Erythroblast (primary cell): ENCODE results near the gene ADIPOR2.
A peak's percentile ranks its signal among the peaks of the same experiment; 100 is the strongest.
"Not testable (repeated sequence)": the region's sequence is repeated elsewhere in the genome, so short reads cannot be mapped to it uniquely, and the experiment has no call there.

Source experiments
- DNase-seq, 2 experiments: peaks; one replicate each; lab custom pipeline; 2025; lab: John Stamatoyannopoulos, UW
- GATA1 ChIP-seq: IDR thresholded peaks from 2 replicates; pipeline ENCODE4 v1.6.1; 2011; ENCODE audit warnings: low read depth, mild to moderate bottlenecking, control low read depth, low read length, moderate library complexity
- POLR2A ChIP-seq: IDR thresholded peaks from 2 replicates; pipeline ENCODE4 v1.6.1; 2011; ENCODE audit warnings: mild to moderate bottlenecking, low read length

The ADIPOR2 gene

GRCh38 chr12:1812650-1813302 lies 121.9 kb downstream of the ADIPOR2 start:
- peak in 1 of 2 experiments; percentile 54 for DNase-seq
- no peak for TF ChIP-seq GATA1
- no peak for TF ChIP-seq POLR2A

DNA sequence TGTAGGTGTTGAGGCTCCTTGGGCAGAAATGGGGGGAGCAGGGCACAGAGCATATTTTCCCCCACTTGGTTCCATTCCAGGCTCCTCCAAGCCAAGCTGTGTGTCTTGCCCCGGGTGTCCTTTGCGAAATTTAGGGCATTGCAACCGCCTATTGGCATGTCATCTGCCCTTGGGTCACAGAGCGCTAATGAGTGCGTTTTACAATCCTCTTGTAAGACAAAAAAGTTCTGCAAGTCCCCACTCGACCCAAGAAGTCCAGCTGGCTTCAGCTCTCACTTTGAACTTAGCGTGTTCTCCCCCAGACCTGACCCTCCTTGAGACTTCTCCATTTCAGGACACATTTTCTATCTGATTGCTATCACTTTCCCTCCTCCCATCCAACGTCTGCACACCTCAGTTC lies 123.4 kb downstream of the ADIPOR2 start:
- DNase-seq: no peak
- TF ChIP-seq POLR2A: no peak
- no peak for TF ChIP-seq GATA1

DNA sequence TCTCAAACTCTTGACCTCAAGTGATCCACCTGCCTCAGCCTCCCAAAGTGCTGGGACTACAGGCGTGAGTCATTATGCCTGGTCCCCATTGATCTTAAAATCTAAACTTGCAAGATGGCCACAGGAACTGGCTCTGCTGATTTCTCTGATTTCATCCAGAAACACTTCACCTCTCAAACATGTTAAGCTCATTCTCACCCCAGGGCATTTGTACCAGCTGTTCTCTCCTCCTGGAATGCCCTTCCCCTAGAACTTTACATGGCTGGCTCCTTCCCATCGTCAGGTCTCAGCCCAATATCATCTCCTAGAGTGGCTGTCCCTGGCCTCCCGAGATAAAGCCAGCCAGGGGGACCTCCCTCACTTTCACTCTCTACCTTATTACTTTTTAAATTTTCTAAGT lies 124.2 kb downstream of the ADIPOR2 start:
- no peak for TF ChIP-seq POLR2A
- no peak for TF ChIP-seq GATA1

DNA sequence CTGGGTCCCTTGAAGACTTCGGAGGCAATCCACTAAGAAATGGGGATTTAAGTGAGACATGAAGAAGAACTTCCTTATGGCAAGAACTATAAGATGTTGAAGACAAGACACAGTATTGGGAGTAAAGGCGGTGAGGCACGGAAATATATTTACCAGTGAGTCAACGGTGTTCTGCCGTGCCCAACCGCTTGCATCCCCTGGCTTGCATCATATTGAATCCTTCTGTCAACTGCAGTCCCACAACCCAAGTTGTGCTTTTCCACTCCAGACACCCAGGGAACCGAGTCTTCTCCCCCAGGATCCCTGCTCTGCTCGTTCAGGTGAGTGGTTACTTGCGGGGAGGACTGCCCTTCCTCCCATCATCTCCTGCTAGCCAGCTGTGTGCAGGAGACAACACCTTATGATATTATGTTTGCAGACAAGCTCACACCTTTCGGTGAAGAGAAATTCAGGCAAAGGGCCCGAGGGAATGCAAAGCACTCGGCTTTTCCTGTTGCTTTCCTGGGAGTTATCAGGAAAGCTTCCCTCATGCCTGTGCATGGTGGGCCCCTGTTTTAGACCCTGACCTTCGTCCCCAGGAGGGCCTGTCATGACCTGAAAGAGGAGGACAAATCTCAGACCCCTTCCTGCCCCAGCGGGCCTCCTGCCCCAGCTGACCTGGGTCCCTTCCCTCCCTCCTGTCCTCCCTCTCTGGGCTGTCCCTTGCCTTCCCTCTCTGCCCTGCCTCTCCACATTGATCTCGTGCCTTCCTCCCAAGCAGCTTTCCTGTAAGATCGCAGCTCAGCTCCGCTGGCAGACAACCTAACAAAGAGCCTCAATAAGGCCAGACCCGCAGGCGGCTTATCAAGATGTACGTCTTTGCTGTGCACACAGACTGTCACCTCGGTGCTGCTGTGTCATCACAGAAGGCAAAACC lies 125.2 kb downstream of the ADIPOR2 start:
- TF ChIP-seq POLR2A (no peak), GATA1 (no peak)
- no peak for DNase-seq

More for the DNA sequence above, 124.2 kb downstream of the ADIPOR2 start:
- no peak for DNase-seq

- DNase-seq: no peak
- no peak for TF ChIP-seq GATA1
- no peak for TF ChIP-seq POLR2A
These were observed 126.0 kb downstream of the ADIPOR2 start for GRCh38 chr12:1816730-1817348.

GRCh38 chr12:1817928-1818327 lies 127.1 kb downstream of the ADIPOR2 start:
- DNase-seq: not testable (repeated sequence)

DNA sequence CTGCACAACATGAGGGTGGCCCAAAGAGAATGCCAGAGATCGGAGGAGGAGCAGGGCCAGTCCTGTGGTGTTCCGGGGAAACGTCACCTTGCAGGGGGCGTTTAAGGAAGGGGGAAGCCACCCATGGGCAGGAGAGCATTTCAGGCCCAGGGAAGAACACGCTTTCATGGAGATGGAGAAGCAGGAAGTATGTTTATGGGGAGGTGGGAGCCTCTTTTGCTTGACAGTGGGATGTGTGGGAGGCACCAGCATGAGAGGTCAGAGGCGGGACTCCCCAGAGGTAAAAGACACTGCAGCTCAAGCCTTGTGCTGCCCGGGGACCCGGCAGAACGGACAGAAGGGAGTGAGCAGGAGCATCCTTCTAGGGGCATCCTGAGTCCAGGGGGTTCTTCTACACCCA lies 128.2 kb downstream of the ADIPOR2 start:
- TF ChIP-seq POLR2A (no peak), GATA1 (no peak)
- no peak for DNase-seq

DNA sequence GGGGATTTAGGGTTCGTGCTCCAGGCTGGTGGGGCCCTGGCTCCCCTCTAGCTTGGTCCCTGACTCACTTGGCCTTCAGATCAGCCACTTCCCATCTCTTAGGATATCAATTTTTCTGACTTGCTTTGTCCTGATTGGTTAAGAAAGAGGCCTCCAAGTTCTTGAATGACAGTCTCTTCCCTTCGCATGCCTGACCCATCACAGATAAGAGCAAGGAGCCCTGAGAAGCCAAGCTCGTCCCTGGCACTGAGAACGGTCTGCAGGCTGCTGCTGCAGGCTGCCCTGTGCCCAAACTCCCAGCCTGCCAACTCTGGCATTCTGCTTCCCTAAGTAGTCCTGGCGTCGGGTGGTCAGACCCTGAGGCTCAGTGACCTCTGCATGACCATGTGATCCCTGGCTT lies 128.7 kb downstream of the ADIPOR2 start:
- peak in 1 of 2 experiments; percentile 20 for DNase-seq
- TF ChIP-seq POLR2A (no peak), GATA1 (no peak)

DNA sequence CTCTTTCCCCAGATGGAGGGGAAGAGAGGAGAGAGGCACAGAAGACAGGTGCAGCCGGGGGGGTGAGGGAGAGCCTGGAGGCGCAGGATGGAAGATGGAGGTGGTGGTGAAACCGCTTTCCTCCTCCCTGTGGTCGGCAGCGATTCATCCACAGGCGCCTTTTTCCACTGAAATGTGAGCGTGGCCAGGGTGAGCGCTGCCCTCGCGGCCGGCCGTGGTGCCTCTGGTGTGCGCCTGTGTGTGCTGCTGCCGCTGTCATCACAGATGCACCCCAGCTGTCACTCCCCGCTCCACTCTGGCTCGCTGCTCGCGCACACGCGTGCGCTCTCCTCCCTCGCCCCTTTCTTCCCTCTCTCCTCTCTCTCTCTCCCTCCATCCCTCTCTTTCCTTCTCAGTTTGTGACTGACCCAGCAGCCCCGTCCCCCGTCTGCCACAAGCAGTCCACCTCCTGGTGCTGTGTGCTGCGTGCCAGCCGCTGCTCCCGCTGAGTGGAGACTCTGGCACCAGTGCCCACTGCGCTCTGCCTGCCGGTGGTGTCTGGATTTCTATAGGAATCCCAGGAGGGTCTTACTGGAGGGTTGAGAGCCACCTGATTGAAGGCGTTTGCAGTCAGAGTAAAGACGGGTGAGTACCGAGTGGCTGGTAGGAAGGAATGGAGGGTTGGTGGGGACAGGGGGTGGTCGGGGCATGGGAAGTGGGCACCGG lies 129.5 kb downstream of the ADIPOR2 start, which contains the start of gene LRTM2:
Gene LRTM2, plus strand, starts transcription at position 375 of the 705 bp plus-strand sequence. CDS start 7,584 bp downstream, outside the sequence.
- no peak for TF ChIP-seq POLR2A
- no peak for TF ChIP-seq GATA1
- DNase-seq: no peak

GRCh38 chr12:1820896-1821291 lies 130.0 kb downstream of the ADIPOR2 start:
- DNase-seq: no peak
- no peak for TF ChIP-seq GATA1
- no peak for TF ChIP-seq POLR2A

GRCh38 chr12:1821805-1822204 lies 130.9 kb downstream of the ADIPOR2 start:
- TF ChIP-seq GATA1 (no peak), POLR2A (no peak)

GRCh38 chr12:1822699-1823098 lies 131.8 kb downstream of the ADIPOR2 start:
- TF ChIP-seq POLR2A (no peak), GATA1 (no peak)
- DNase-seq: no peak

More at GRCh38 chr12:1821805-1822204, 130.9 kb downstream of the ADIPOR2 start:
- DNase-seq: peak in 1 of 2 experiments; percentile 36

DNA sequence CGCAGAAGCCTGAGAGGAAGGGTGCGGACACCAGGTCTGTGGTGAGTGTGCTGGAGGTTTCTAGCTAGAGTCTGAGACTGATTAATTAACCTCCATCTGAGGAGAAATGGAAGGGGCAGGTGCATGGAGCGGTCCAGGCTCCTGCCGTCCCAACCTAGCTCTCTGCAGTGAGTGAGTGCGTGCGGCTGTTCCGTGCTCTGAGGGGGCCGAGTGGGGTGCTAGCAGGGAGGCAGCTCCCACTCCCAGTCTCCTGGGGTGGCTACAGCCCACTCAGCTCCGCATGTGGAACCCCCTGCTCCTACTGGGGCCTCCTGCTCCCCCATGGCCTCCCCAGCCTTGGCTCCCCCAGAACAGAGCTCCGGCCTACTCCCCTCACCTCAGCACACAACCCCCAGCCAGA lies 132.4 kb downstream of the ADIPOR2 start:
- no peak for DNase-seq
- TF ChIP-seq POLR2A: no peak
- TF ChIP-seq GATA1: no peak
